HS-27A (cell line): ENCODE results near the gene PTGER3.
"Not testable (repeated sequence)": the region's sequence is repeated elsewhere in the genome, so short reads cannot be mapped to it uniquely, and the experiment has no call there.

ENCODE experiments used
- DNase-seq: peaks from one replicate; pipeline ENCODE4 v3.0.0-alpha.2; 2012; ENCODE audit warnings: low read depth, missing footprints

The PTGER3 gene

DNA sequence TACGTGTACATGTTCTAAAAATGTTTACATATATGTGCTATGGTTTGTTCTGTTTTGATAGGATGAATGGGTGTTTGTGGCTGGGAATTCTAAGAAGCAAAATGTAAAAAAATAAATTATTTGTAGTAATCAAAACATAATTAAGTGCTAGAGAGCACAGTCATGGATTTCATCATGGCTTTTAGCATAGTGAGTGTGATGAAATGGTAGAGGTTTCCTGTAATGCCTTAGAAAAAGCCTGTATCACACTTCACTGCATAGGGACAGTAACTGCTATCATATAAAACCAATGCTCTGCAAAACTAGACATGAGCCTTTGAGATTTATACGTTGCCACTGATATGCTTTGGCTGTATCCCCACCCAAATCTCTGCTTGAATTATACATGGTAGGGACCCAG is 99.8 kb downstream of the PTGER3 start:
- DNase-seq = no peak

DNA sequence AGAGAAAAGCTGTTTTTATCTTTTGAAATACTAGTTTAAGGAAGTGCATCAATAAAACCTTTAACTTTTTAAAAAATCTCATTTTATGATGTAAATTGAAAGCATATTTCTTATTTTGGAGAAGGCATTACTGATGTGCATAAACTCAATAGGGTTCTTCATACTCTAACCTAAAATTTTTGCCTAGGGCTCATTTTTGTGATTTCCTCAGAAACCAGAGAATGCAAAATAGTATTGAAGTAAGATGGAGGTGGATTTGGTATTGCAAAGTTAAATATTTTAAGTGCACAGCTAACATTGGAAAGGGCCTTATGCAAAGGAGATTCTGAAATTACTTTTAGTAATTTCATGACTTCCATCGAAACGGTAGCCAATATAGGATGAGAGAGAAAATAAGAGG is 101.9 kb downstream of the PTGER3 start:
- no peak for DNase-seq

DNA sequence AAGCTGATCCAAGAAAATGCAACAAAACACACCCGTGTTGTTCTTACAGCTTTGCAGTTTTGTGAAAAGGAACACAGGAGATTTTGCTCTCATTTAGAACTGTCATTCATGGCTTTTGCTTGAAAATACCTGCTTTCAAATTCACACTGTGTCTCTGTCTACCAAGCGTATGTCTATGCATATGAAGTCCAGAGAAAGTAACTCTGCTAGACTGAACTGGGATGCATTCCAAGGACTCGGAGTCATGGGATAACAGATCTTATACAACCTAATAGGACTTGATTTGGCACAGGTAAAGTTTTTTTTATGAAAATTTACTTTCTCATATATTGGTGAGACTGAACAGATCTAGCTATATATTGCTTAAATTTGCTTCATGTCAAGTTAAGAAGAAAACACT is 102.4 kb downstream of the PTGER3 start:
- no peak for DNase-seq

DNA sequence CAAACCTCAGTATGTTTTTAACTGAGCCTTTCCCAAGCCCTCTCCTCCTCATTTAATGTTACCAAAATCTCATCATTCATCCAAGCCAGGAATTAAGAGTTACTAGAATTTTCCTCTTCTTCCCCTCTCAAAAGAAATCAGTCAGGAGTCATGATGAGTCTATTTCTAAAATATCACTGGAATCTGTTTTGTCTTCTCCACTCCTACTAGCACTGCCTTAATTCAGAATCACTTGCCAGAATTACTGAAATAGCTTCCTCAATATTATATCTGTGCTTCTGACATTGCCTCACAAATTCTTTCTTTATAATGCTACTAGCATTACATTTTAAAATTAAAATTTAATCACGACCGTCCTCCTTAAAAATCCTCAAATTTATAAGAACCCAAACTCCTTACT is 106.1 kb downstream of the PTGER3 start:
- no peak for DNase-seq

DNA sequence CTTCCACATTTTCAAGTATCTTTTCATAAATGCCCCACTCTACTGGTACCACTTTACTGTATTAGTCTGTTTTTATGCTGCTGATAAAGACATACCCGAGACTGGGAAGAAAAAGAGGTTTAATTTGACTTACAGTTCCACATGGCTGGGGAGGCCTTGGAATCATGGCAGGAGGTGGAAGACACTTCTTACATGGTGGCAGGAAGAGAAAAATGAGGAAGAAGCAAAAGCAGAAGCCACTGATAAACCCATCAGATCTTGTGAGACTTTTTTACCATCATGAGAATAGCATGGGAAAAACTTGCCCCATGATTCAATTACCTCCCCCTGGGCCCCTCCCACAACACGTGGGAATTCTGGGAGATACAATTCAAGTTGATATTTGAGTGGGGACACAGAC is 107.2 kb downstream of the PTGER3 start:
- not testable (repeated sequence) for DNase-seq

DNA sequence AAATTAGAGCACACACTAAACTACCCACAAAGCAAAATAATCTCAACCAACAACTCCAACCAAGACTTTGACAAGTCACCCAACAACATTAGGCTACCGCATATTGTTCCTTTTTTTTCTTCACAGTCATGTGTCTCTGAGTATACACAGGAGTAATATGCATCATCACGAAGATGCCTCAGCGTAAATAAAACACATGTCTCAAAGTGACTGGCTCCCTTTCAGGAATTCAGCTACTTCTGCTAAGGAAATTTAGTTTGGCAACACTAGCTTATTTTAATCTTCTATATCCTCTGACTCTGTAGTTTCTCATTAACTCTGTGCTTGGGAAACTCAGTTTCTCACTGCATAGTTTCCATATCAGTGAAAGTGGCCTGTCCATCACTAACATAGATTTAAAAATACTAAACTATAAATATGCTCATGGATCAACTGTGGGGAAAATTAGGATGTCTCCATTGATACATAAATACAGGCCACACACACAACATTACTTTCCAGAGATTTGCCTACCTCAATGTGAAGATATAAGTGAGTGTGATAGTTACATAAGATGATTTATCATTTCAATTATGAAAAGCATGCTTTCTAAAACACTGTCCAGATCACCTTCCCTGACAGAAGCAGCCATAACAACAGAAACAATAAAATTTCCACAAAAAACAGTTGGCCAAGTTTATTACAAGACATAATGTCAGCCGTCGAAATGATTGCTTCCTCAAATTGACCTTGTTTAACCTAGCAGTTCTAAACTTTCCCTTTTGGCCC is 113.2 kb downstream of the PTGER3 start:
- no peak for DNase-seq

DNA sequence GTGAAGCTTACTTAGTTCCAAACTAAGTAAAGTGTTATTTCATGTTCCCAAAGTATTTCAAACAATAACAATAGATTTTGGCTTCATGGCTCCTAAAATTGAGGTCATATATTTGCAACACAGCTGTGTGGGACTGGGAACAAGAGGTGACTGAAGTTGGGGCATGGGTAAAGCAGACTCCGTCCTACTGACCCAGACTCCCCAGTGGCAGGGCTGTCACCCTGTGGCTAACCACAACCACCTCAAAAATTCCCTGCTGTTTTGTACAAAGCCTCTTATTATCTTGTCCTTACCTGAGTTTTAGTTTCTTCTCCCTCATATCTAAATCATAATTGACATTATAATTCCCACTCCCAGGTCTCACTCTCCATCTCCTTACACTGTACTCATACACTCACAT is 117.6 kb downstream of the PTGER3 start:
- no peak for DNase-seq

DNA sequence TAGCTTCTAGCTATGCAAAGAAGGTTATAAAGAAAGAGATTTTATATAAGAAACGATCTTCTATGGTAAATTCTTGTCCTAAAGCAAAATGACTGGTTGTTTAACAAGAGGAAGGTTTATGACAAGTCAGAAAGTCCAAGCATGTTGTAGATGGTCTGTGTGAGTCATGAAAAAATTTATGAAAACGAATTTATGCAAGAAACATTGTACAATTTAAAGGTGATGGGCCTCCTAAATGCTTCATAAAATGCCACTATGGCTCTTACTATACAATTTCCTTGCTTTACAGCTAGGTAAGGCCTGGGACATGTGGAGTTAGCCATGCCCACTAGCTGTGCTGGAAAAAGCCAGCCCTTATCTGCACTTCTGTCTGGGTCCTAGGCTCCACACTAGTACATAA is 125.4 kb downstream of the PTGER3 start:
- no peak for DNase-seq
